Dermis microvascular lymphatic vessel endothelial cell (primary cell): ENCODE results near the gene CROCC2. TPM values are rescaled to one million over a fixed set of nuclear protein-coding genes. Genes with fewer than 3 reads are reported as not detected.
A peak's percentile ranks its signal among the peaks of the same experiment; 100 is the strongest.

Experiments used
- DNase-seq, 2 donors: peaks; one replicate each; pipeline versions ENCODE4 v3.0.0 to v3.0.0-alpha.2; 2010; ENCODE audit warnings: low read depth in 2 of 2
- total RNA-seq: library from RNA; depleted of rRNA; stranded (reverse); fragments of >200 nt; gene quantifications from 2 replicates; pipeline ENCODE4 v1.2.1, GENCODE V29; 2014

The CROCC2 gene
- total RNA-seq, 1 donor from 2014 or later, result not detected

- DNase-seq, result no peak
These were observed 49.4 kb downstream of the CROCC2 start for GRCh38 chr2:240955306-240956170.

DNA sequence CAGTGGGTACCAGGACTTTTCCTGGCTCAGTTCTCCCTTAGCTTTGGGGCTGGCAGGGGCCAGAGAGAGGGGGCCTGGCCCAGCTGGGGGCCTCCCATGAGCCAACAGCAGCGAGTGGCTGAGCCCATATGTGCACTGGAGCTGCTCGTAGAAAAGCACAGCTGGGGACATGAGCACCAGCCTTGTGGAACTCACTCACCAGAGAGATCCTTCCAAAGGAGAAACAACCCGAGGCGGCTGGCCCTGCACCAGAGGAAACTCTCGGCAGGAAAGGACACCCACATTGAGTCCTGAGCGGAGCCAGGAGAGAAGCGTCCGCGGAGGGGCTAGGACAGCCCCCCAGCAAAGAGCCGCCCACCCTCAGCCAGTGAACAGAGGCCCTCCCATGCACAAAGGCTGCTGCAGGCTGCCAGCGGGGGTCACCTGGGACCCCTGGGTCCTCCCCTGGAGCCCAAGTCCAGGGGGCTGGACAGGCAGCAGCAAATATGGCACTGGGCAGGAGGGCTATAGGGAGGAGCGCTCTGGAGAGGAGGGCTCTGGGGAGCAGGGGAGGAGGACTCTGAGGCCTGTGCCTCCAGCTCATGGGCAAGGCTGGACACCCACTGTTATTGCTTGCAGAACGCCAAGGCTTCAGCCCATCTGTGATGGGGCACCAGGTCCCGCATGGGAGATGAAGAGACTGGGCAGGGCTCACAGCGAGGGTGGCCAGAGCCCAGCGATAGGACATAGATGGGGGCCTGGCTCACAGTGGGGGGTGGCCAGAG, 50.2 kb downstream of the CROCC2 start:
- no peak for DNase-seq

- no peak for DNase-seq
These were observed 51.0 kb downstream of the CROCC2 start for GRCh38 chr2:240956935-240957655.

- DNase-seq, result no peak
These were observed 51.7 kb downstream of the CROCC2 start for GRCh38 chr2:240957656-240958365.

DNA sequence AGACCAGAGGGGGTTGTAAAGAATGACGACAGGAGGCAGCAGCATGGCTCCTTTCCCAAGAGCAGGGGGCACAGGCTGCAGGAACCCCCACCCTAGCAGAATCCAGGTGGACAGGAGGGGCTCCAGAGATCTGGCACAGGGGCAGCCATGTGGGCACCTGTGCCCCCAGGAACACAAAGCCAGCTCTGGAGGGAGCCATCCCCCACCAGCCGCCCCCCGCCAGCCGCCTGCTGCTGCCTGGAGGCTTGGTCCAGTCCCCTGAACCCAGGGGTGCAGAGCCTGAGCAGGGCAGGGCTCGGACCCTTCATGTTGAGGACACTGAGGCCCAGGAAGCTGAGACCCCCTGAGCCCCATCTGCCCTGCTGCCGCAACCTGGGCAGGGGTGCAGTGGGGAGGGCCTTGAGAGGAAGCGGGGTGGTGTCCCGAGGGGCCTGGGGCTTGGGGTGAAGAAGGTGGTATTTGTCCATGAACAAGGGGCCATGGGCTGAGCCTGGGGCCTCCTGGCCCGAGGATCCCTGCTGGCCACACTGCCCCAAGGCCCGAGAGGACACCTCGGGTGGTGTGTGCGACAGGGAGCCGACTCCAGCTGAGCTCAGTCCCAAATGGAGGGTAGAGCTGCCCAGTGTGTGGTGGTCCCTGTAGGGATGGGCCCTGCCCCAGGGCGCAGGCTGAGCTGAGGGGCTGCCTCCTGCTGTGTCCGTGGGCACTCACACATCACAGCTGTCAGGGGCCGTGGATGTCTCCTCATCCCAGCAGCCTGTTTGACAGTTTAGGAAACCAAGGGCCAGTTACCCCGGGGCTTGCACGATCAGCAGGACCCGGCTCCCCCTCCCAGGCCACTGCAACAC, 52.5 kb downstream of the CROCC2 start:
- DNase-seq, result no peak

GRCh38 chr2:240959214-240959940, 53.2 kb downstream of the CROCC2 start:
- DNase-seq, result no peak

- DNase-seq, result no peak
These were observed 53.8 kb downstream of the CROCC2 start for GRCh38 chr2:240959941-240960308.

- DNase-seq, result peak; percentile 12 to 21
These were observed 54.3 kb downstream of the CROCC2 start for GRCh38 chr2:240960309-240960970.

DNA sequence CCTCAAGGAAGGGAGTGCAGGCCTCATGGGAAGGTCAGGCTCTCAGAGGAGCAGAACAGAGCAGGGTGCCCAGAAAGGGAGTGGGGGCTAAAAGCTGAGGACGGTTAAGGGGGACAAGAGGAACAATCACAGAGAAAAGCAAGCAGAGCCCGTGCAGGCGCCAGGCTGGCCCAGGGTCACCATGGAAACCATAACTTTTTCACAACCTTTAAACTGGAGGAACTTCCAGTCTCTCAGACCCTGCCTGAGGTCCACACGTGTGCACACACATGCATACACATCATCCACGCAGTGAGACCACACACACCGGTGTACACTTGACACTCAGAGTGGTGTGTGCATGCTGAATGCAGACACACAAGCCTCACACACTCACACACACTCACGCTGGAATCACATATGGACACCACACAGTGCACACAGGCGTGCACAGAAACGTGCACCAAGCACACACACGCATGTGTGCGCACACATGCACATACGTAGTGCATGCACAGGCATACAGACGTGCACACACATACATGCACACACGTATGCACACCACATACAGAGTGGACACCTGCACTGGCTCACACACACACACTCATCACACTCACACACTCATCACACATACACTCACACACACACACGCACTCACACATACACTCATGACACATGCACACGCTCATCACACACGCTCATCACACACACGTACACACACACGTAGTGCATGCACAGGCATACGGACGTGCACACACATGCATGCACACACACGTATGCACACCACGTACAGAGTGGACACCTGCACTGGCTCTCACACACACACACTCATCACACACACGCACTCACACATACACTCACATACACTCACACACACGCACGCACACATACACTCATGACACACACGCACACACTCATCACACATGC, 55.1 kb downstream of the CROCC2 start:
- DNase-seq, result no peak

DNA sequence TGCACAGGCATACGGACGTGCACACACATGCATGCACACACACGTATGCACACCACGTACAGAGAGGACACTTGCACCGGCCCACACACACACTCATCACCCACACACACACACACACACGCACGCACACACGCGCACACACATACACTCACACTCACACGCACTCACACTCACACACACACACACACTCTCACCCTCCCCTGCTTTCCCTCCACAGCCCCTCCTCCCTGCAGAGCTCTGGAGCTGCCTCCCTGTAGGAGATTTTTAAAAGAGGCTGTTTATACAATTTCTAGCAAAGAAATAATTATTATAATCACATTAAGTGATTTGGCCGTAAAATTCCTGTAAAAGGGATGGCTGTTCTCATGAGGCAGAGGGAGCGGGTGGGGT, 55.8 kb downstream of the CROCC2 start:
- no peak for DNase-seq

- DNase-seq, result peak; percentile 31 to 36
These were observed 56.3 kb downstream of the CROCC2 start for GRCh38 chr2:240962300-240963064.

GRCh38 chr2:240963065-240963867, 57.1 kb downstream of the CROCC2 start:
- no peak for DNase-seq

- no peak for DNase-seq
These were observed 58.0 kb downstream of the CROCC2 start for GRCh38 chr2:240963868-240964703.

- no peak for DNase-seq
These were observed 58.7 kb downstream of the CROCC2 start for GRCh38 chr2:240964704-240965295.

- DNase-seq, result no peak
These were observed 59.3 kb downstream of the CROCC2 start for GRCh38 chr2:240965296-240965904.
